Activated B cell treated with CpG ODN at 0.5 μM for 24 hours (primary cell): Measurements from ENCODE around the gene NUP153. TPM values are rescaled to one million over a fixed set of nuclear protein-coding genes. Genes with fewer than 3 reads are reported as not detected.

Experiments used
- ATAC-seq: fragments of 200-7000 bp; cut with Tn5 transposase; one replicate; pipeline ENCODE4 v1.10.0; 2021; ENCODE audit warnings: low read depth, mild to moderate bottlenecking, moderate library complexity
- CTCF ChIA-PET: fragments of 350-600 bp; sonication (Branson Sonifier 250); formaldehyde crosslinking; loops from one replicate; lab custom pipeline; 2021; ENCODE audit warnings: antibody characterized with exemption; lab: Charles Lee
- POLR2A ChIA-PET: fragments of 350-600 bp; sonication (Branson Sonifier 250); formaldehyde crosslinking; loops from one replicate; lab custom pipeline; 2021; ENCODE audit warnings: antibody characterized with exemption; lab: Charles Lee
- DNase-seq: peaks from one replicate; pipeline ENCODE4 v3.0.0; 2022
- H3K27ac Mint-ChIP-seq: one replicate; pipeline ENCODE4 v1.8.0; 2020; ENCODE audit warnings: mixed read lengths
- H3K27me3 Mint-ChIP-seq: one replicate; pipeline ENCODE4 v1.8.0; 2021; ENCODE audit warnings: mixed read lengths
- H3K36me3 Mint-ChIP-seq: one replicate; pipeline ENCODE4 v1.8.0; 2021; ENCODE audit warnings: low read depth, mixed read lengths
- H3K4me1 Mint-ChIP-seq: one replicate; pipeline ENCODE4 v1.8.0; 2021; ENCODE audit warnings: mixed read lengths
- H3K4me3 Mint-ChIP-seq: one replicate; pipeline ENCODE4 v1.8.0; 2020; ENCODE audit warnings: mild to moderate bottlenecking, mixed read lengths
- H3K9me3 Mint-ChIP-seq: one replicate; pipeline ENCODE4 v1.8.0; 2020; ENCODE audit warnings: mixed read lengths
- intact Hi-C: fragments of 100-400 bp; cut with micrococcal nuclease; formaldehyde crosslinking; loops from one replicate; pipeline ENCODE4 v1.15.1; 2024
- total RNA-seq: library from RNA; stranded (reverse); gene quantifications from 2 replicates; pipeline ENCODE4 v1.2.3, GENCODE V29; 2022
- TF ChIP-seq, protein P1 (sequence below): fragments of 200-600 bp; IDR thresholded peaks from one replicate; pipeline ENCODE4 v1.8.0; 2022; ENCODE audit warnings: antibody characterized with exemption, mild to moderate bottlenecking

NUP153 gene
- total RNA-seq, 1 donor from 2014 or later = 63.8 TPM

DNA sequence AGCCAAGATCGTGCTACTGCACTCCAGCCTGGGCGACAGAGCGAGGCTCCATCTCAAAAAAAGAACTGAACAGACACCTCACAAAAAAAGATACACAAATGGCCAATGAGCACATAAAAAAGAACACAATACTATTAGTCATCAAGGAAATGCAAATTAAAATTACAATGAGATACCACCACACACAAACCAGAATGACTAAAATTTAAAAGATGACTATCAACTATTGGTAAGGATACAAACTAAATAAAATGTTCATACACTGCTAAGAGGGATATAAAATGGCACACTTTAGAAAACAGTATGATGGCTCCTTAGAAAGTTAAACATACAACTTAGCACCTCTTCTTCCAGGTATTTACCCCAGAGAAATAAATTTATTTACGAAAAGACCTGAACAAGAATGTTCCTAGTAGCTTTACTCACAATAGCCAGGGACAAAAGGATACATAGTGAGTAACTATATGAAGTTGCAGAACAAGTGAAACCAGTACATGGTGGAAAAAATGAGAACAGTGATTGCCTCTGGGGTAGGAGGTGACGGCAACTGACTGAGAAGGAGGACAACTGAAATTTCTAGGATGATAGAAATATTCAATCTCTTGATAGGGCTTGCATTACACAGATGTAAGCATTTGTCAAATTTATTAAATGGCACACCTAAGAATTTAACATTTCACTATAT is 53.4 kb downstream of the NUP153 start:
- H3K9me3 Mint-ChIP-seq = no peaks in the 10 kb centered on the region
- H3K27ac Mint-ChIP-seq = no peak overlapping the region
- intact Hi-C loops = no loop called here
- peaks cover 79% of the 10 kb centered on the region for H3K36me3 Mint-ChIP-seq
- ATAC-seq = no peak
- H3K4me1 Mint-ChIP-seq = peaks cover 7% of the 10 kb centered on the region
- H3K27me3 Mint-ChIP-seq = no peaks in the 10 kb centered on the region
- TF ChIP-seq, protein P1, sequence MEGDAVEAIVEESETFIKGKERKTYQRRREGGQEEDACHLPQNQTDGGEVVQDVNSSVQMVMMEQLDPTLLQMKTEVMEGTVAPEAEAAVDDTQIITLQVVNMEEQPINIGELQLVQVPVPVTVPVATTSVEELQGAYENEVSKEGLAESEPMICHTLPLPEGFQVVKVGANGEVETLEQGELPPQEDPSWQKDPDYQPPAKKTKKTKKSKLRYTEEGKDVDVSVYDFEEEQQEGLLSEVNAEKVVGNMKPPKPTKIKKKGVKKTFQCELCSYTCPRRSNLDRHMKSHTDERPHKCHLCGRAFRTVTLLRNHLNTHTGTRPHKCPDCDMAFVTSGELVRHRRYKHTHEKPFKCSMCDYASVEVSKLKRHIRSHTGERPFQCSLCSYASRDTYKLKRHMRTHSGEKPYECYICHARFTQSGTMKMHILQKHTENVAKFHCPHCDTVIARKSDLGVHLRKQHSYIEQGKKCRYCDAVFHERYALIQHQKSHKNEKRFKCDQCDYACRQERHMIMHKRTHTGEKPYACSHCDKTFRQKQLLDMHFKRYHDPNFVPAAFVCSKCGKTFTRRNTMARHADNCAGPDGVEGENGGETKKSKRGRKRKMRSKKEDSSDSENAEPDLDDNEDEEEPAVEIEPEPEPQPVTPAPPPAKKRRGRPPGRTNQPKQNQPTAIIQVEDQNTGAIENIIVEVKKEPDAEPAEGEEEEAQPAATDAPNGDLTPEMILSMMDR = no peak
- no peak for DNase-seq
- POLR2A ChIA-PET = interaction anchor here (0.5 kb wide), 1 partner anchor 142 kb away, joined by 3 read pairs; no protein-coding TSS in a partner anchor
- CTCF ChIA-PET = no interaction called here
- no peak overlapping the region for H3K4me3 Mint-ChIP-seq

DNA sequence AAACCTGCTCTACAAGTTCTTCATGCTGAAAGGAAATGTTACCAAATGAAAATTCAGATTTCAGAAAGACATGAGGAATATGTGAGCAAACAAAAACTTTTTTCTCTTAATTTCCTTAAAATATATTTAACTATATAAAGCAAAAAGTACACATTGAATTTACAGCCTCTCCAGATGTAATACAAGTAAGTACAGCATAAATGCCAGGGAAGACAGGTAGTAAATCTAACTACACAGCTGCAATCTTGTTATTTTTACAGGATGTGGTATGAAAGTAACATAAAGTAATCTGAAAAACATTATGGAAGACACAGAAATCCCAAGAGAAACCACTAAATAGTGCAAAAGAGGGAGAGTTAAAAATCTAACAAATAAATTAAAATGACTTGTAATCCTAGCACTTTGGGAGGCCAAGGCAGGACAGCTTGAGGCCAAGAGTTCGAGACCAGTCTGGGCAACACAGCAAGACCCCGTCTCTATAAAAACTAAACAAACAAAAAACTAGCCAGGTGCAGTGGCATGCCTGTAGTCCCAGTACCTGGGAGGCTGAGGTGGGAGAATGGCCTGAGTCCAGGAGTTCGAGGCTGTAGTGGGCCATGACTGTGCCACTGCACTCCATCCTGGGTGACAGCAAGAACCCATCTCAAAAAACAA is 55.9 kb downstream of the NUP153 start:
- peaks cover 7% of the 10 kb centered on the region for H3K4me1 Mint-ChIP-seq
- POLR2A ChIA-PET = interaction anchor here (0.5 kb wide), 1 partner anchor 17 kb away, joined by 3 read pairs; no protein-coding TSS in a partner anchor
- DNase-seq (no peak), ATAC-seq (no peak)
- H3K4me3 Mint-ChIP-seq = no peak overlapping the region
- TF ChIP-seq, protein P1 = no peak
- intact Hi-C loops = no loop called here
- CTCF ChIA-PET = no interaction called here
- no peaks in the 10 kb centered on the region for H3K27me3 Mint-ChIP-seq
- no peak overlapping the region for H3K27ac Mint-ChIP-seq
- H3K36me3 Mint-ChIP-seq = peaks cover 82% of the 10 kb centered on the region
- no peaks in the 10 kb centered on the region for H3K9me3 Mint-ChIP-seq

DNA sequence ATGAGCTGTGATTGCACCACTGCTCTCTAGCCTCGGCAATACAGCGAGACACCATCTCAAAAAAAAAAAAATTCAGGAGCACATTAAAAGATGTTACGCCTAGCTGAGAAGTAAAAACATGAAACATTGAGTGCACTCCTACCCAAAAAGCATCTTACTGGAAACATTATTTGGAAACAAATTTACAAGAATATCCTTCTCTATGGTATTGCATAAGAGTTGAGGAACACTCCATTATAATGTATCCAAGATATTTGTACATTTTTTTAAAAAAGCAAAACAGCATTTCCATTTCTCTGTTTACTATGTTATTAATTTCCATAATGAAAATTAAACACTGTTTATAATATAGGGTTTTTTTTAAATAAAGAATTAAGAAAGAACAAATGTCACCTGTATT is 58.0 kb downstream of the NUP153 start:
- intact Hi-C loops = no loop called here
- POLR2A ChIA-PET = no interaction called here
- Mint-ChIP-seq H3K4me3 (no peak overlapping the region), H3K27ac (no peak overlapping the region), H3K27me3 (no peaks in the 10 kb centered on the region), H3K9me3 (no peaks in the 10 kb centered on the region), H3K36me3 (peaks cover 80% of the 10 kb centered on the region), H3K4me1 (peaks cover 7% of the 10 kb centered on the region)
- CTCF ChIA-PET = no interaction called here
- DNase-seq (no peak), ATAC-seq (no peak)
- TF ChIP-seq, protein P1 = no peak

DNA sequence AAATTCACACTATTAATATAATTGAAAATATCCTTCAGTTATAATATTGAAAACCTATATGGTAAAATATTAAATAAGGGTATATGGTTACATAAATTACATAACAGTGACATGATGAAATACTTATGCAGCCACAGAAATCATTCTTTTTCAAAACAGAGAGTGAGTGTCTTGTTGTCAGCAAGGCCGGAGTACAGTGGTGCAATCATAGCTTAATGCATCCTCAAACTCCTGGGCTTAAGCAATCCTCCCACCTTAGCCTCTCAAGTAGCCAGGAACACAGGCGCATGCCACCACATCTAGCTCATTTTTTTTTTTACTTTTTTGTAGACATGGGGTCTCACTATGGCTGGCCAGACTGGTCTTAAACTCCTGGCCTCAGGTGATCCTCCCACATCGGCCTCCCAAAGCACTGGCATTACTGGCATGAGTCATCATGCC is 66.2 kb downstream of the NUP153 start:
- DNase-seq (no peak), ATAC-seq (no peak)
- ChIA-PET POLR2A (no interaction called here), CTCF (no interaction called here)
- Mint-ChIP-seq H3K4me1 (no peaks in the 10 kb centered on the region), H3K27ac (no peak overlapping the region), H3K36me3 (peaks cover 91% of the 10 kb centered on the region), H3K9me3 (no peaks in the 10 kb centered on the region), H3K27me3 (no peaks in the 10 kb centered on the region), H3K4me3 (no peak overlapping the region)
- TF ChIP-seq, protein P1 = no peak
- intact Hi-C loops = no loop called here

DNA sequence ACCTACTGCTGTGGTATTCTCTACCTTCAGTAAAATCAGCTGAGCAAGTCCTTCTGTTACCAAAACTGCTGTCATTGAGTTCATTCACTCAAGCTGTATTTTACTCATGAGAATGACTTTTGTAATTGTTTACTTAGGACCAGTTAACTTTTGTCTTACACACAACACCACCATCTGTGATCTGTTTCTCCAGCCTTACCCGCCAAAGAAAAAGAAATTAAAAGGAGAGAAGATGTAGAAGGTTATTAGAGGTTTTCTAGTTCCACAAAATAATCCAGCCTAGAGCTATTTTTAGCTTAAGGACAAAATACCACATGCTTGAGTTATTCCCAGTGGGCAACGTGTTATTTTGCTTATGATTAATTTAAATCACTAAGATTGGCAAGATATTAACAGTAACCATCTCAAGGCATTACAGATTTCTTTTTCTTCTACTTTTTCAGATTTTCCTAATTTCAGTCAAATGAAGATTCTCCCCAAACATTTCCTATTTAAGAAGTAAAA is 68.5 kb downstream of the NUP153 start:
- intact Hi-C loops = no loop called here
- peaks cover 86% of the 10 kb centered on the region for H3K36me3 Mint-ChIP-seq
- no peak for ATAC-seq
- CTCF ChIA-PET = no interaction called here
- no peaks in the 10 kb centered on the region for H3K27me3 Mint-ChIP-seq
- no peak overlapping the region for H3K27ac Mint-ChIP-seq
- DNase-seq = no peak
- H3K9me3 Mint-ChIP-seq = no peaks in the 10 kb centered on the region
- H3K4me1 Mint-ChIP-seq = peaks cover 8% of the 10 kb centered on the region
- TF ChIP-seq, protein P1 = no peak
- H3K4me3 Mint-ChIP-seq = no peak overlapping the region
- POLR2A ChIA-PET = no interaction called here
